ENCODE results near the gene CHRD. TPM values are rescaled to one million over a fixed set of nuclear protein-coding genes. Genes with fewer than 3 reads are reported as not detected.

Gene CHRD
- total RNA-seq, 1 donor from 2014 or later, result not detected

DNA sequence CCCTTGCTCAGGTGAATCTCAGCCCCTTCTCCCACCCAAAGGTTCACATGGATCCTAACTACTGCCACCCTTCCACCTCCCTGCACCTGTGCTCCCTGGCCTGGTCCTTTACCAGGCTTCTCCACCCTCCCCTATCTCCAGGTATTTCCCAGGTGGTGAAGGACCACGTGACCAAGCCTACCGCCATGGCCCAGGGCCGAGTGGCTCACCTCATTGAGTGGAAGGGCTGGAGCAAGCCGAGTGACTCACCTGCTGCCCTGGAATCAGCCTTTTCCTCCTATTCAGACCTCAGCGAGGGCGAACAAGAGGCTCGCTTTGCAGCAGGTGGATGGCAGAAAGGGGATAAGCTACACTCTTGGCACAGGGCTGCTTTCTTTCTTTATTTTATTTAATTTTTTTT, 37.9 kb upstream of the CHRD start:
- no peak overlapping the region for H3K4me3 ChIP-seq (ENCODE audit: low read depth, low read length)
- TF ChIP-seq, protein P1, sequence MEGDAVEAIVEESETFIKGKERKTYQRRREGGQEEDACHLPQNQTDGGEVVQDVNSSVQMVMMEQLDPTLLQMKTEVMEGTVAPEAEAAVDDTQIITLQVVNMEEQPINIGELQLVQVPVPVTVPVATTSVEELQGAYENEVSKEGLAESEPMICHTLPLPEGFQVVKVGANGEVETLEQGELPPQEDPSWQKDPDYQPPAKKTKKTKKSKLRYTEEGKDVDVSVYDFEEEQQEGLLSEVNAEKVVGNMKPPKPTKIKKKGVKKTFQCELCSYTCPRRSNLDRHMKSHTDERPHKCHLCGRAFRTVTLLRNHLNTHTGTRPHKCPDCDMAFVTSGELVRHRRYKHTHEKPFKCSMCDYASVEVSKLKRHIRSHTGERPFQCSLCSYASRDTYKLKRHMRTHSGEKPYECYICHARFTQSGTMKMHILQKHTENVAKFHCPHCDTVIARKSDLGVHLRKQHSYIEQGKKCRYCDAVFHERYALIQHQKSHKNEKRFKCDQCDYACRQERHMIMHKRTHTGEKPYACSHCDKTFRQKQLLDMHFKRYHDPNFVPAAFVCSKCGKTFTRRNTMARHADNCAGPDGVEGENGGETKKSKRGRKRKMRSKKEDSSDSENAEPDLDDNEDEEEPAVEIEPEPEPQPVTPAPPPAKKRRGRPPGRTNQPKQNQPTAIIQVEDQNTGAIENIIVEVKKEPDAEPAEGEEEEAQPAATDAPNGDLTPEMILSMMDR (conservative IDR thresholded peaks at IDR 0.05; ENCODE audit: low read depth, low read length), result no peak
- no peak for DNase-seq (ENCODE audit: low read depth)

GRCh38 chr3:184343200-184343876, 36.5 kb upstream of the CHRD start:
- TF ChIP-seq, protein P1 (conservative IDR thresholded peaks at IDR 0.05; ENCODE audit: low read depth, low read length), result no peak
- no peak overlapping the region for H3K4me3 ChIP-seq (ENCODE audit: low read depth, low read length)
- no peak for DNase-seq (ENCODE audit: low read depth)

DNA sequence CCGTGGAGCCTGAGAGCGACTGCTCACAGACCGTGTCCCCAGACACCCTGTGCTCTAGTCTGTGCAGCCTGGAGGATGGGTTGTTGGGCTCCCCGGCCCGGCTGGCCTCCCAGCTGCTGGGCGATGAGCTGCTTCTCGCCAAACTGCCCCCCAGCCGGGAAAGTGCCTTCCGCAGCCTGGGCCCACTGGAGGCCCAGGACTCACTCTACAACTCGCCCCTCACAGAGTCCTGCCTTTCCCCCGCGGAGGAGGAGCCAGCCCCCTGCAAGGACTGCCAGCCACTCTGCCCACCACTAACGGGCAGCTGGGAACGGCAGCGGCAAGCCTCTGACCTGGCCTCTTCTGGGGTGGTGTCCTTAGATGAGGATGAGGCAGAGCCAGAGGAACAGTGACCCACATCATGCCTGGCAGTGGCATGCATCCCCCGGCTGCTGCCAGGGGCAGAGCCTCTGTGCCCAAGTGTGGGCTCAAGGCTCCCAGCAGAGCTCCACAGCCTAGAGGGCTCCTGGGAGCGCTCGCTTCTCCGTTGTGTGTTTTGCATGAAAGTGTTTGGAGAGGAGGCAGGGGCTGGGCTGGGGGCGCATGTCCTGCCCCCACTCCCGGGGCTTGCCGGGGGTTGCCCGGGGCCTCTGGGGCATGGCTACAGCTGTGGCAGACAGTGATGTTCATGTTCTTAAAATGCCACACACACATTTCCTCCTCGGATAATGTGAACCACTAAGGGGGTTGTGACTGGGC, 35.1 kb upstream of the CHRD start:
- no peak for DNase-seq (ENCODE audit: low read depth)
- no peak overlapping the region for H3K4me3 ChIP-seq (ENCODE audit: low read depth, low read length)

DNA sequence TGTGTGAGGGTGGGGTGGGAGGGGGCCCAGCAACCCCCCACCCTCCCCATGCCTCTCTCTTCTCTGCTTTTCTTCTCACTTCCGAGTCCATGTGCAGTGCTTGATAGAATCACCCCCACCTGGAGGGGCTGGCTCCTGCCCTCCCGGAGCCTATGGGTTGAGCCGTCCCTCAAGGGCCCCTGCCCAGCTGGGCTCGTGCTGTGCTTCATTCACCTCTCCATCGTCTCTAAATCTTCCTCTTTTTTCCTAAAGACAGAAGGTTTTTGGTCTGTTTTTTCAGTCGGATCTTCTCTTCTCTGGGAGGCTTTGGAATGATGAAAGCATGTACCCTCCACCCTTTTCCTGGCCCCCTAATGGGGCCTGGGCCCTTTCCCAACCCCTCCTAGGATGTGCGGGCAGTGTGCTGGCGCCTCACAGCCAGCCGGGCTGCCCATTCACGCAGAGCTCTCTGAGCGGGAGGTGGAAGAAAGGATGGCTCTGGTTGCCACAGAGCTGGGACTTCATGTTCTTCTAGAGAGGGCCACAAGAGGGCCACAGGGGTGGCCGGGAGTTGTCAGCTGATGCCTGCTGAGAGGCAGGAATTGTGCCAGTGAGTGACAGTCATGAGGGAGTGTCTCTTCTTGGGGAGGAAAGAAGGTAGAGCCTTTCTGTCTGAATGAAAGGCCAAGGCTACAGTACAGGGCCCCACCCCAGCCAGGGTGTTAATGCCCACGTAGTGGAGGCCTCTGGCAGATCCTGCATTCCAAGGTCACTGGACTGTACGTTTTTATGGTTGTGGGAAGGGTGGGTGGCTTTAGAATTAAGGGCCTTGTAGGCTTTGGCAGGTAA, 34.3 kb upstream of the CHRD start:
- TF ChIP-seq, protein P1 (conservative IDR thresholded peaks at IDR 0.05; ENCODE audit: low read depth, low read length), result peak; percentile 67
- H3K4me3 ChIP-seq (ENCODE audit: low read depth, low read length), result no peak overlapping the region
- peak; percentile 60 for DNase-seq (ENCODE audit: low read depth)

More for the DNA sequence above, 35.1 kb upstream of the CHRD start:
- TF ChIP-seq, protein P1 (conservative IDR thresholded peaks at IDR 0.05; ENCODE audit: low read depth, low read length), result no peak

- no peak overlapping the region for H3K4me3 ChIP-seq (ENCODE audit: low read depth, low read length)
- DNase-seq (ENCODE audit: low read depth), result no peak
- TF ChIP-seq, protein P1 (conservative IDR thresholded peaks at IDR 0.05; ENCODE audit: low read depth, low read length), result no peak
Observed at GRCh38 chr3:184346480-184347190, 33.2 kb upstream of the CHRD start.

DNA sequence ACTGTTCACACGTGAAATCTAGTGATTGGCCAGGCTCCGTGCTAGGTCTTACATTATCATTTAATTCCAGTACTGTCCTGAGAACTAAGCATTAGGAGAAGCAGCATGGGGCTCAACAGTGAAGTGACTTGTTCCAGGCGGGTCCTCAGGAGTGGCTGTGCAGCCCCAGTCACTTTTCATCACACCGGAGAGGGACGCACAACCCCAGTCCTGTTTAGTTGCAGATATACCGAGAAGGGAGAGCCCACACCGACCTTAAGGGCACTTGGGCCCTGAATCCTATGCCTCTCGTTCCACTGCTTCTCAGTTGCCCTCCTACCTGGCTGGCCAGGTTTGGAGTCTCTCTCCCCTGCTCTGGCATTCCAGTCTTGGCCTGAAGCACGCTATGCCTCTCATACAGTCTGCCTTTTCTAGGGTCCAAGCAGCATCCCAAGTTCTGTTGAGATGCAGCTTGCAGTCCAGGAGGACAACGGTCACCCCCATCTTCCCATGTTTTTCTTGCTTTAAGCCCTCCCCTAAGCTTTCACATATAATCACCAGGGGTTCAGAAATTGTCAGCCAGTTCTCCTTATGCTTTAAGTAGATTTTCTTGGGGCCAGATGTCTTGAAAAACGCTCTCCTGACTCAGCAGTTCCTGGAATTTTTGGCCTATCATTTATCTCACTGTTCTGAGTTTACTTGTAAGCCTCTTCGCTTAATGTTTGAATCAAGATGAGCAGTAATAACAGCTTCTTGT, 32.4 kb upstream of the CHRD start:
- H3K4me3 ChIP-seq (ENCODE audit: low read depth, low read length), result no peak overlapping the region
- TF ChIP-seq, protein P1 (conservative IDR thresholded peaks at IDR 0.05; ENCODE audit: low read depth, low read length), result no peak
- DNase-seq (ENCODE audit: low read depth), result no peak

Measured in epithelial cell of proximal tubule (primary cell).